Amygdala (tissue), 56 donors: ENCODE results near the gene MALAT1.

Experiments used
- DNase-seq, 56 donors: peaks; one replicate each; lab custom pipeline; 2025; lab: John Stamatoyannopoulos, UW

Gene MALAT1

GRCh38 chr11:65537296-65537597, 38.4 kb downstream of the MALAT1 start:
- DNase-seq = no peak

GRCh38 chr11:65537620-65538231, 38.9 kb downstream of the MALAT1 start:
- no peak for DNase-seq

GRCh38 chr11:65538232-65538914, 39.5 kb downstream of the MALAT1 start:
- DNase-seq = no peak

- DNase-seq = peak in 5 of 56 donors; percentile 18 to 33 (median 23)
These were observed 40.3 kb downstream of the MALAT1 start for GRCh38 chr11:65538915-65539743.

- DNase-seq = peak in 2 of 56 donors; percentile 58 to 75
These were observed 41.0 kb downstream of the MALAT1 start for GRCh38 chr11:65539744-65540289.

- DNase-seq = peak; percentile 64 to 97 (median 88)
These were observed 41.6 kb downstream of the MALAT1 start for GRCh38 chr11:65540290-65541092.

- DNase-seq = no peak
These were observed 42.5 kb downstream of the MALAT1 start for GRCh38 chr11:65541093-65541982.

GRCh38 chr11:65542738-65543390, 44.0 kb downstream of the MALAT1 start:
- DNase-seq = no peak

- no peak for DNase-seq
These were observed 47.0 kb downstream of the MALAT1 start for GRCh38 chr11:65545853-65546216.

- DNase-seq = peak in 19 of 56 donors; percentile 13 to 51 (median 33)
These were observed 47.5 kb downstream of the MALAT1 start for GRCh38 chr11:65546217-65546958.

- no peak for DNase-seq
These were observed 48.7 kb downstream of the MALAT1 start for GRCh38 chr11:65547446-65548125.

GRCh38 chr11:65548395-65548794, 49.5 kb downstream of the MALAT1 start:
- peak in 5 of 56 donors; percentile 12 to 31 (median 16) for DNase-seq

- DNase-seq = no peak
These were observed 50.3 kb downstream of the MALAT1 start for GRCh38 chr11:65549096-65549495.

GRCh38 chr11:65551572-65552387, 52.9 kb downstream of the MALAT1 start:
- peak in 4 of 56 donors; percentile 20 to 43 (median 28) for DNase-seq

- DNase-seq = no peak
These were observed 53.6 kb downstream of the MALAT1 start for GRCh38 chr11:65552388-65552951.

- no peak for DNase-seq
These were observed 54.6 kb downstream of the MALAT1 start for GRCh38 chr11:65553301-65554001.
